Ascending aorta (tissue), 2 donors: ENCODE measurements around the gene SPNS2. TPM values are rescaled to one million over a fixed set of nuclear protein-coding genes. Genes with fewer than 3 reads are reported as not detected.
A peak's percentile ranks its signal among the peaks of the same experiment; 100 is the strongest.

ENCODE experiments used
- DNase-seq, 2 donors: peaks; one replicate each; pipeline ENCODE4 v3.0.0-alpha.2; 2019; ENCODE audit warnings: low spot score in 2 of 2
- H3K27ac ChIP-seq, 2 donors: fragments of 200-600 bp; sonication (generic); one replicate each; pipeline ENCODE4 v1.5.1; 2016 to 2017; ENCODE audit warnings: mild to moderate bottlenecking in 1 of 2
- H3K27me3 ChIP-seq: fragments of 200-600 bp; sonication (generic); one replicate; pipeline ENCODE4 v1.5.1; 2017
- H3K36me3 ChIP-seq, 2 donors: fragments of 200-600 bp; sonication (generic); one replicate each; pipeline ENCODE4 v1.5.1; 2016
- H3K4me1 ChIP-seq, 2 donors: fragments of 200-600 bp; sonication (generic); one replicate each; pipeline ENCODE4 v1.5.1; 2016 to 2017; ENCODE audit warnings: mild to moderate bottlenecking in 1 of 2
- H3K4me3 ChIP-seq, 2 donors: fragments of 200-600 bp; sonication (generic); one replicate each; pipeline ENCODE4 v1.5.1; 2016 to 2017; ENCODE audit warnings: mild to moderate bottlenecking in 1 of 2
- H3K9me3 ChIP-seq, 2 donors: fragments of 200-600 bp; sonication (generic); one replicate each; pipeline ENCODE4 v1.5.1; 2016
- CTCF ChIP-seq, 3 experiments: fragments of 200-600 bp in 2 of 3; fragments of 450-650 bp in 1 of 3; sonication (generic) in 2 of 3; IDR thresholded peaks; one replicate each; pipeline ENCODE4 v1.5.1; 2016 to 2019; ENCODE audit warnings: antibody characterized with exemption in 3 of 3, mild to moderate bottlenecking in 1 of 3, moderate library complexity in 1 of 3
- intact Hi-C: fragments of 100-400 bp; cut with DNase I; formaldehyde crosslinking; loops from one replicate; pipeline ENCODE4 v1.15.1; 2023
- total RNA-seq: library from RNA; depleted of rRNA; stranded (reverse); fragments of >200 nt; gene quantifications from one replicate; pipeline ENCODE4 v1.1.0, GENCODE V29; 2016

The SPNS2 gene
- total RNA-seq, 1 donor from 2014 or later, result 107 TPM

- Histone ChIP-seq H3K27ac (no peak overlapping the region), H3K27me3 (no peaks in the 10 kb centered on the region), H3K36me3 (peaks cover 58 to 75% of the 10 kb centered on the region in 2 donors), H3K9me3 (no peaks in the 10 kb centered on the region), H3K4me3 (no peak overlapping the region), H3K4me1 (peaks cover 8 to 11% of the 10 kb centered on the region in 2 donors)
- intact Hi-C loops, result loop anchor here (10.0 kb wide), 2 partner anchors 346 to 826 kb away; partner anchors contain the start of gene HASPIN
- no peak for DNase-seq
- no peak for TF ChIP-seq CTCF (IDR thresholded peaks at IDR 0.05)
These were observed 52.5 kb downstream of the SPNS2 start for GRCh38 chr17:4551141-4551540.

- Histone ChIP-seq H3K4me1 (peaks cover 8 to 12% of the 10 kb centered on the region in 2 donors), H3K9me3 (no peaks in the 10 kb centered on the region), H3K27me3 (no peaks in the 10 kb centered on the region), H3K27ac (no peak overlapping the region), H3K36me3 (peaks cover 52 to 69% of the 10 kb centered on the region in 2 donors), H3K4me3 (no peak overlapping the region)
- no peak for TF ChIP-seq CTCF (IDR thresholded peaks at IDR 0.05)
- intact Hi-C loops, result loop anchor here (10.0 kb wide), 2 partner anchors 347 to 827 kb away; partner anchors contain the start of gene HASPIN
- DNase-seq, result no peak
These were observed 53.3 kb downstream of the SPNS2 start for GRCh38 chr17:4551796-4552525.

GRCh38 chr17:4553669-4554068 is 55.0 kb downstream of the SPNS2 start:
- H3K27me3 ChIP-seq, result no peaks in the 10 kb centered on the region
- TF ChIP-seq CTCF (IDR thresholded peaks at IDR 0.05), result no peak
- intact Hi-C loops, result loop anchor here (2.0 to 10.0 kb wide), 3 partner anchors 43 to 829 kb away; partner anchors contain the start of gene HASPIN
- H3K4me3 ChIP-seq, result peak overlapping the region in 1 of 2 donors; percentile 86
- H3K9me3 ChIP-seq, result no peaks in the 10 kb centered on the region
- H3K36me3 ChIP-seq, result peaks cover 38 to 52% of the 10 kb centered on the region in 2 donors
- H3K4me1 ChIP-seq, result peaks cover 8 to 12% of the 10 kb centered on the region in 2 donors
- H3K27ac ChIP-seq, result no peak overlapping the region
- no peak for DNase-seq

GRCh38 chr17:4554441-4554996 is 55.8 kb downstream of the SPNS2 start:
- no peak for TF ChIP-seq CTCF (IDR thresholded peaks at IDR 0.05)
- H3K27ac ChIP-seq, result peak overlapping the region; percentile 76 to 85
- no peaks in the 10 kb centered on the region for H3K9me3 ChIP-seq
- no peak for DNase-seq
- no peaks in the 10 kb centered on the region for H3K27me3 ChIP-seq
- H3K4me3 ChIP-seq, result peak overlapping the region; percentile 71 to 86
- peaks cover 8 to 12% of the 10 kb centered on the region in 2 donors for H3K4me1 ChIP-seq
- intact Hi-C loops, result loop anchor here (2.0 to 10.0 kb wide), 3 partner anchors 44 to 830 kb away; partner anchors contain the start of gene HASPIN
- peaks cover 29 to 43% of the 10 kb centered on the region in 2 donors for H3K36me3 ChIP-seq

- no peaks in the 10 kb centered on the region for H3K9me3 ChIP-seq
- peak; percentile 82 to 98 for DNase-seq
These were observed 56.5 kb downstream of the SPNS2 start, which contains the start of gene MYBBP1A for GRCh38 chr17:4554997-4555799. MYBBP1A (minus strand) TSS chr17:4555384; CDS start chr17:4555324, 60 bp downstream.

More at GRCh38 chr17:4554997-4555799, 56.5 kb downstream of the SPNS2 start, which contains the start of gene MYBBP1A:
- H3K27ac ChIP-seq, result peak within 1 kb of the TSS; percentile 76 to 85
- intact Hi-C loops, result loop anchor here (2.0 to 10.0 kb wide), 3 partner anchors 44 to 830 kb away; partner anchors contain the start of gene HASPIN
- H3K27me3 ChIP-seq, result no peaks in the 10 kb centered on the region
- H3K36me3 ChIP-seq, result peaks cover 23 to 36% of the 10 kb centered on the region in 2 donors
- peak within 1 kb of the TSS; percentile 71 to 86 for H3K4me3 ChIP-seq
- peaks cover 8 to 12% of the 10 kb centered on the region in 2 donors for H3K4me1 ChIP-seq
- peak in 2 of 3 experiments; percentile 12 to 22 for TF ChIP-seq CTCF (IDR thresholded peaks at IDR 0.05)
